ENCODE data around the gene ZC3H7B.

Gene ZC3H7B

GRCh38 chr22:41403532-41404318, 102.4 kb downstream of the ZC3H7B start:
- DNase-seq (ENCODE audit: low read depth, low spot score): peak; percentile 40
- H3K27ac ChIP-seq: no peak overlapping the region

- no peak for DNase-seq (ENCODE audit: low read depth, low spot score)
- no peak overlapping the region for H3K27ac ChIP-seq
Observed at GRCh38 chr22:41405588-41405987, 104.3 kb downstream of the ZC3H7B start.

- no peak overlapping the region for H3K27ac ChIP-seq
- no peak for DNase-seq (ENCODE audit: low read depth, low spot score)
Observed at GRCh38 chr22:41406410-41406809, 105.1 kb downstream of the ZC3H7B start.

- DNase-seq (ENCODE audit: low read depth, low spot score): no peak
- no peak overlapping the region for H3K27ac ChIP-seq
Observed at GRCh38 chr22:41407433-41407832, 106.1 kb downstream of the ZC3H7B start.

GRCh38 chr22:41408665-41409064, 107.3 kb downstream of the ZC3H7B start:
- DNase-seq (ENCODE audit: low read depth, low spot score): no peak
- no peak overlapping the region for H3K27ac ChIP-seq
